Fibroblast of lung (primary cell): ENCODE data around the gene DCP1A. TPM values are rescaled to one million over a fixed set of nuclear protein-coding genes. Genes with fewer than 3 reads are reported as not detected.

Experiments
- DNase-seq, 2 donors: peaks; one replicate each; pipeline versions ENCODE4 v3.0.0 to v3.0.0-alpha.2; 2010; ENCODE audit warnings: low read depth in 2 of 2
- H2AFZ ChIP-seq: 2 replicates; pipeline ENCODE4 v1.5.1; 2012; ENCODE audit warnings: low read length, control low read depth, inconsistent platforms
- H3K27ac ChIP-seq: 2 replicates; pipeline ENCODE4 v1.5.1; 2011; ENCODE audit warnings: low read length, control low read depth; ENCODE audit not compliant: insufficient read depth
- H3K27me3 ChIP-seq: 2 replicates; pipeline ENCODE4 v1.5.1; 2011; ENCODE audit warnings: mild to moderate bottlenecking, low read length; ENCODE audit not compliant: control insufficient read depth, insufficient read depth
- H3K36me3 ChIP-seq: 2 replicates; pipeline ENCODE4 v1.5.1; 2011; ENCODE audit warnings: low read length; ENCODE audit not compliant: control insufficient read depth, insufficient read depth
- H3K4me1 ChIP-seq: 2 replicates; pipeline ENCODE4 v1.5.1; 2011; ENCODE audit warnings: low read length; ENCODE audit not compliant: control insufficient read depth, insufficient read depth; ENCODE audit errors: extremely low read depth
- H3K4me2 ChIP-seq: 2 replicates; pipeline ENCODE4 v1.5.1; 2011; ENCODE audit warnings: low read length, control low read depth; ENCODE audit not compliant: insufficient read depth; ENCODE audit errors: extremely low read depth
- H3K4me3 ChIP-seq, 4 experiments: fragments of 200-600 bp in 1 of 4; sonication (generic) in 1 of 4; replicated peaks in 1 of 4; 2 replicates each; pipeline ENCODE4 v1.5.1; 2011 to 2016; ENCODE audit warnings: low read length in 4 of 4, low read depth in 3 of 4, mild to moderate bottlenecking in 3 of 4, control low read depth in 2 of 4, inconsistent platforms in 1 of 4, mixed read lengths in 1 of 4; ENCODE audit not compliant: insufficient read depth in 1 of 4; ENCODE audit errors: control extremely low read depth in 1 of 4
- H3K79me2 ChIP-seq: 2 replicates; pipeline ENCODE4 v1.5.1; 2012; ENCODE audit warnings: mild to moderate bottlenecking, low read length, inconsistent platforms; ENCODE audit not compliant: control insufficient read depth, insufficient read depth
- H3K9ac ChIP-seq: 2 replicates; pipeline ENCODE4 v1.5.1; 2011; ENCODE audit warnings: mild to moderate bottlenecking, low read length, control low read depth; ENCODE audit not compliant: insufficient read depth
- H3K9me3 ChIP-seq: 2 replicates; pipeline ENCODE4 v1.5.1; 2012; ENCODE audit warnings: low read depth, low read length; ENCODE audit not compliant: control insufficient read depth, insufficient read depth
- H4K20me1 ChIP-seq: 2 replicates; pipeline ENCODE4 v1.5.1; 2011; ENCODE audit warnings: low read length; ENCODE audit not compliant: control insufficient read depth, insufficient read depth; ENCODE audit errors: extremely low read depth
- EZH2 ChIP-seq: IDR thresholded peaks from 2 replicates; pipeline ENCODE4 v1.5.1; 2012; ENCODE audit warnings: low read length, control low read depth, mild to moderate bottlenecking; ENCODE audit errors: missing control alignments
- polyA plus RNA-seq, 2 donors: library from polyadenylated mRNA; depleted of rRNA in 1 of 2; stranded (reverse) in 1 of 2; unstranded in 1 of 2; fragments of >200 nt; gene quantifications; 2 replicates each; pipeline ENCODE4 v1.2.1, GENCODE V29; 2011 to 2012; ENCODE audit warnings: missing spikeins in 1 of 2
- total RNA-seq: library from RNA; depleted of rRNA; stranded (reverse); fragments of >200 nt; gene quantifications from 2 replicates; pipeline ENCODE4 v1.2.1, GENCODE V29; 2014
- TF ChIP-seq, protein P1 (sequence below), 2 donors: IDR thresholded peaks in 1 of 2; conservative IDR thresholded peaks in 1 of 2; 1 replicate in 1 of 2; 2 replicates in 1 of 2; pipeline ENCODE4 v1.5.1; 2011 to 2012; ENCODE audit warnings: low read length in 2 of 2, control low read depth in 1 of 2, inconsistent platforms in 1 of 2, low read depth in 1 of 2, mild to moderate bottlenecking in 1 of 2

Gene DCP1A
- total and polyA plus RNA-seq, 2 donors (not counting 1 experiment from before 2014, with no cell fraction given): 17.2 to 24.2 TPM

DNA sequence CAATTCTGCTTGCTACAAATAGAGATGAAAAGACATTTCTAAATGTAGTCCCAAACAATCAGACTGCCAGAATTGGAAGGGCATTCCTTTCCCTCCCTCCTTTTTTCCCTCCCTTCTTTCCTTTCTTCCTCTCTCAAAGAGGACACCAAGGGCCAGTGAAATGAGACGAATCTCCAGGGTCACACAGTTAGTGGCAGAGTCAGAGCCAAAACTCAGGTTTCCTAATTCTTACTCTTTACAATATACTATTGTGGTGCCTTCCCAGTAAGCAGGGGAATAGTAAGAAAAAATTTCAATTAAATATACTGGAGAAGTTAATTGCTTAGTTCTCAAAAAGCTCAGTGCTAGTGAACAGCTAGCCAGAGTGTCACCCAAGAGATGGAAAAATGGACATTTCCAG is 33.0 kb upstream of the DCP1A start:
- Histone ChIP-seq H3K79me2 (no peaks in the 10 kb centered on the region), H3K4me3 (no peak overlapping the region), H3K9me3 (no peaks in the 10 kb centered on the region), H3K27ac (no peak overlapping the region), H3K4me2 (no peak overlapping the region), H3K9ac (no peak overlapping the region), H3K36me3 (no peaks in the 10 kb centered on the region), H3K27me3 (no peaks in the 10 kb centered on the region), H2AFZ (no peak overlapping the region), H3K4me1 (no peaks in the 10 kb centered on the region), H4K20me1 (no peaks in the 10 kb centered on the region)
- no peak for DNase-seq
- TF ChIP-seq, protein P1, sequence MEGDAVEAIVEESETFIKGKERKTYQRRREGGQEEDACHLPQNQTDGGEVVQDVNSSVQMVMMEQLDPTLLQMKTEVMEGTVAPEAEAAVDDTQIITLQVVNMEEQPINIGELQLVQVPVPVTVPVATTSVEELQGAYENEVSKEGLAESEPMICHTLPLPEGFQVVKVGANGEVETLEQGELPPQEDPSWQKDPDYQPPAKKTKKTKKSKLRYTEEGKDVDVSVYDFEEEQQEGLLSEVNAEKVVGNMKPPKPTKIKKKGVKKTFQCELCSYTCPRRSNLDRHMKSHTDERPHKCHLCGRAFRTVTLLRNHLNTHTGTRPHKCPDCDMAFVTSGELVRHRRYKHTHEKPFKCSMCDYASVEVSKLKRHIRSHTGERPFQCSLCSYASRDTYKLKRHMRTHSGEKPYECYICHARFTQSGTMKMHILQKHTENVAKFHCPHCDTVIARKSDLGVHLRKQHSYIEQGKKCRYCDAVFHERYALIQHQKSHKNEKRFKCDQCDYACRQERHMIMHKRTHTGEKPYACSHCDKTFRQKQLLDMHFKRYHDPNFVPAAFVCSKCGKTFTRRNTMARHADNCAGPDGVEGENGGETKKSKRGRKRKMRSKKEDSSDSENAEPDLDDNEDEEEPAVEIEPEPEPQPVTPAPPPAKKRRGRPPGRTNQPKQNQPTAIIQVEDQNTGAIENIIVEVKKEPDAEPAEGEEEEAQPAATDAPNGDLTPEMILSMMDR (conservative IDR thresholded peaks at IDR 0.05 in 1 of 2, IDR thresholded peaks at IDR 0.05 in 1 of 2; ENCODE audit: low read depth in 1 of 2, low read length in 2 of 2): no peak
- TF ChIP-seq EZH2: no peak

DNA sequence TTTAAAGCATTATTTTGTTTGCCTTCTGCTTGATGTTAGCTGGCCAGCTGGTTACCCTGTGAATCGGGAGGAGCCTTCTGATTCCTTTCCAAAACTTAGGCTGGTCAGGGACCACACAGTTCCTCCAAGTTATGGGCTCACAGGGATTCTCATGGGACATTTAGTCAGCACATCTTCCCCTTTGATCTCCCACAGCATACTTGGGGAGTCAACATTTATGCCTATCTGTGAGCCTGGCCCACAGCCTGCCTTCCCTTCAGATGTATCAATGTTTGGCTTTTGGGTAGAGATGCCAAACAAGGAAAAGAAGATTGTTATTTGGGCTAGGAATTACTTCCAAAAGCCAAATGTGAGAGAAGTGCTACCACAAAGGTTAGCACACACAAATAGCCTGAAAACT is 32.6 kb upstream of the DCP1A start:
- Histone ChIP-seq H3K4me2 (no peak overlapping the region), H3K27me3 (no peaks in the 10 kb centered on the region), H3K9me3 (no peaks in the 10 kb centered on the region), H3K4me3 (no peak overlapping the region), H4K20me1 (no peaks in the 10 kb centered on the region), H3K36me3 (no peaks in the 10 kb centered on the region), H3K79me2 (no peaks in the 10 kb centered on the region), H3K4me1 (no peaks in the 10 kb centered on the region), H3K9ac (no peak overlapping the region), H2AFZ (no peak overlapping the region), H3K27ac (no peak overlapping the region)
- TF ChIP-seq, protein P1 (conservative IDR thresholded peaks at IDR 0.05 in 1 of 2, IDR thresholded peaks at IDR 0.05 in 1 of 2; ENCODE audit: low read depth in 1 of 2, low read length in 2 of 2): no peak
- no peak for TF ChIP-seq EZH2
- DNase-seq: no peak

DNA sequence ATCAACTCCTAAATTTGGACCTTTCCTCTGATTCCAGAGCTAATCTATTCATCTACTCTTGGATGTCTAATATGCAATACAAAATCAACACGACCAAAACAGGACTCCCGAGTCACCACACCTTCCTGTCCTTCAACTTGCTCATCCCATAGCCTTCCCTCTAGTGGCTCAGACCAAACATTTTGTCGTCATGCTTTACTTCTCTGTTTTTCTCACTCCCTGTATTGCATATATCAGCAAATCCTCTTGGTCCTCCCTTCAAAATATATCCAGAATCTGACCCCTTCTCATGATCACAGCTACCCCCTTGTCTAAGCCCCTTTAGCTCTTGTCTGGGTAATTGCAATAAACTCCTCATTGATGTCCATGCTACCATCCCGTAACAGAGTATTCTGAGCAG is 30.5 kb upstream of the DCP1A start:
- no peak for DNase-seq
- no peak overlapping the region for H3K27ac ChIP-seq
- H3K36me3 ChIP-seq: no peaks in the 10 kb centered on the region
- TF ChIP-seq EZH2: no peak
- TF ChIP-seq, protein P1 (conservative IDR thresholded peaks at IDR 0.05 in 1 of 2, IDR thresholded peaks at IDR 0.05 in 1 of 2; ENCODE audit: low read depth in 1 of 2, low read length in 2 of 2): no peak
- no peaks in the 10 kb centered on the region for H3K27me3 ChIP-seq
- H3K79me2 ChIP-seq: no peaks in the 10 kb centered on the region
- H3K9ac ChIP-seq: no peak overlapping the region
- H3K4me2 ChIP-seq: no peak overlapping the region
- H2AFZ ChIP-seq: no peak overlapping the region
- H4K20me1 ChIP-seq: no peaks in the 10 kb centered on the region
- H3K4me1 ChIP-seq: no peaks in the 10 kb centered on the region
- no peaks in the 10 kb centered on the region for H3K9me3 ChIP-seq
- no peak overlapping the region for H3K4me3 ChIP-seq
